Transverse colon (tissue), 4 donors: Measurements from ENCODE around the gene RMI1. TPM values are rescaled to one million over a fixed set of nuclear protein-coding genes. Genes with fewer than 3 reads are reported as not detected.

Experiments used
- DNase-seq: peaks from one replicate; pipeline ENCODE4 v3.0.0-alpha.2; 2019
- H3K27ac ChIP-seq, 4 donors: fragments of 200-600 bp; sonication (generic); 2 replicates each; pipeline ENCODE4 v1.5.1; 2016 to 2018; ENCODE audit warnings: inconsistent platforms in 4 of 4
- H3K27me3 ChIP-seq: fragments of 200-600 bp; sonication (generic); 2 replicates; pipeline ENCODE4 v1.5.1; 2017; ENCODE audit warnings: inconsistent platforms
- H3K36me3 ChIP-seq, 4 donors: fragments of 200-600 bp; sonication (generic); 2 replicates each; pipeline ENCODE4 v1.5.1; 2017 to 2019; ENCODE audit warnings: inconsistent platforms in 4 of 4
- H3K4me1 ChIP-seq, 4 donors: fragments of 200-600 bp; sonication (generic); 2 replicates each; pipeline ENCODE4 v1.5.1; 2017 to 2020; ENCODE audit warnings: inconsistent platforms in 4 of 4
- H3K4me3 ChIP-seq, 4 donors: fragments of 200-600 bp; sonication (generic); 1 replicate in 1 of 4; 2 replicates in 3 of 4; pipeline versions ENCODE4 v1.5.1 to v1.6.1; 2017 to 2019; ENCODE audit warnings: inconsistent platforms in 4 of 4
- H3K9me3 ChIP-seq, 2 donors: fragments of 200-600 bp; sonication (generic); 2 replicates each; pipeline ENCODE4 v1.5.1; 2017 to 2019; ENCODE audit warnings: inconsistent platforms in 2 of 2
- EP300 ChIP-seq: sonication (generic); formaldehyde crosslinking; IDR thresholded peaks from one replicate; pipeline ENCODE4 v1.6.1; 2017; ENCODE audit warnings: antibody characterized with exemption, low read depth
- POLR2A ChIP-seq: fragments of 450-650 bp; IDR thresholded peaks from one replicate; pipeline ENCODE4 v1.6.1; 2016; ENCODE audit warnings: antibody characterized with exemption, mild to moderate bottlenecking, moderate library complexity
- POLR2AphosphoS5 ChIP-seq, 3 donors: sonication (generic); formaldehyde crosslinking; IDR thresholded peaks; one replicate each; pipeline ENCODE4 v1.6.1; 2016; ENCODE audit warnings: antibody characterized with exemption in 3 of 3
- WGBS, 2 donors: methylation state at CpG; one replicate each; pipeline ENCODE4 v1.1.5; 2018; ENCODE audit warnings: low coverage in 1 of 2; 5-methylcytosine and 5-hydroxymethylcytosine counted together
- in situ Hi-C, 4 donors: fragments of 200-750 bp; cut with MboI; loops; one replicate each; pipeline versions ENCODE4 v1.15.0 to v1.15.1; 2017; ENCODE audit warnings: low sequenced_read_pairs in 3 of 4, low pct_ligation_motif_present in 1 of 4, low pct_unique_long_range_greater_than_20kb in 1 of 4
- intact Hi-C: fragments of 100-400 bp; cut with DNase I; formaldehyde crosslinking; loops from one replicate; pipeline ENCODE4 v1.15.1; 2023; ENCODE audit warnings: low total_unique reads
- total RNA-seq, 4 donors: library from RNA; depleted of rRNA; stranded (reverse); fragments of >200 nt; gene quantifications; one replicate each; pipeline ENCODE4 v1.1.0, GENCODE V29; 2016
- TF ChIP-seq, protein P1 (sequence below), 5 experiments: fragments of 200-600 bp in 3 of 5; fragments of 450-650 bp in 2 of 5; sonication (generic) in 3 of 5; IDR thresholded peaks; 1 replicate in 2 of 5; 2 replicates in 3 of 5; pipeline ENCODE4 v1.5.1; 2016 to 2017; ENCODE audit warnings: antibody characterized with exemption in 5 of 5, inconsistent platforms in 3 of 5, mild to moderate bottlenecking in 2 of 5, moderate library complexity in 1 of 5

RMI1 gene
- total RNA-seq, 4 donors from 2014 or later: 1.8 to 13.1 (median 9.1) TPM

- TF ChIP-seq POLR2A: no peak
- no peak for TF ChIP-seq POLR2AphosphoS5 (IDR thresholded peaks at IDR 0.05)
- no peak for TF ChIP-seq EP300
- TF ChIP-seq, protein P1, sequence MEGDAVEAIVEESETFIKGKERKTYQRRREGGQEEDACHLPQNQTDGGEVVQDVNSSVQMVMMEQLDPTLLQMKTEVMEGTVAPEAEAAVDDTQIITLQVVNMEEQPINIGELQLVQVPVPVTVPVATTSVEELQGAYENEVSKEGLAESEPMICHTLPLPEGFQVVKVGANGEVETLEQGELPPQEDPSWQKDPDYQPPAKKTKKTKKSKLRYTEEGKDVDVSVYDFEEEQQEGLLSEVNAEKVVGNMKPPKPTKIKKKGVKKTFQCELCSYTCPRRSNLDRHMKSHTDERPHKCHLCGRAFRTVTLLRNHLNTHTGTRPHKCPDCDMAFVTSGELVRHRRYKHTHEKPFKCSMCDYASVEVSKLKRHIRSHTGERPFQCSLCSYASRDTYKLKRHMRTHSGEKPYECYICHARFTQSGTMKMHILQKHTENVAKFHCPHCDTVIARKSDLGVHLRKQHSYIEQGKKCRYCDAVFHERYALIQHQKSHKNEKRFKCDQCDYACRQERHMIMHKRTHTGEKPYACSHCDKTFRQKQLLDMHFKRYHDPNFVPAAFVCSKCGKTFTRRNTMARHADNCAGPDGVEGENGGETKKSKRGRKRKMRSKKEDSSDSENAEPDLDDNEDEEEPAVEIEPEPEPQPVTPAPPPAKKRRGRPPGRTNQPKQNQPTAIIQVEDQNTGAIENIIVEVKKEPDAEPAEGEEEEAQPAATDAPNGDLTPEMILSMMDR (IDR thresholded peaks at IDR 0.05): no peak
- H3K4me1 ChIP-seq: peaks cover 0 to 15% (median 0%) of the 10 kb centered on the region in 4 donors
- no peaks in the 10 kb centered on the region for H3K27me3 ChIP-seq
- peaks cover 0 to 2% (median 0%) of the 10 kb centered on the region in 4 donors for H3K36me3 ChIP-seq
- in situ Hi-C loops (no loop called here), intact Hi-C loops (no loop called here)
- H3K9me3 ChIP-seq: no peaks in the 10 kb centered on the region
- H3K4me3 ChIP-seq: no peak overlapping the region
- no peak overlapping the region for H3K27ac ChIP-seq
- WGBS, 2 donors: 82 to 100% methylated on average over 2 to 4 of the region's 4 CpGs
- DNase-seq: no peak
Measured at GRCh38 chr9:83996126-83996525, 15.5 kb downstream of the RMI1 start.

- no peaks in the 10 kb centered on the region for H3K9me3 ChIP-seq
- in situ Hi-C loops: no loop called here
- no peak for DNase-seq
Measured at GRCh38 chr9:83999141-83999918, 18.7 kb downstream of the RMI1 start.

GRCh38 chr9:84000186-84000585 is 19.6 kb downstream of the RMI1 start:
- Histone ChIP-seq H3K4me3 (no peak overlapping the region), H3K27ac (no peak overlapping the region), H3K36me3 (peaks cover 0 to 8% (median 0%) of the 10 kb centered on the region in 4 donors), H3K4me1 (peaks cover 0 to 21% (median 0%) of the 10 kb centered on the region in 4 donors), H3K9me3 (no peaks in the 10 kb centered on the region), H3K27me3 (no peaks in the 10 kb centered on the region)
- no peak for DNase-seq
- 91 to 92% methylated on average over 3 of the region's 3 CpGs for WGBS, 2 donors
- in situ Hi-C loops (no loop called here), intact Hi-C loops (no loop called here)
- TF ChIP-seq POLR2AphosphoS5 (IDR thresholded peaks at IDR 0.05): no peak

More at GRCh38 chr9:83999141-83999918, 18.7 kb downstream of the RMI1 start:
- intact Hi-C loops: no loop called here
- TF ChIP-seq, protein P1 (IDR thresholded peaks at IDR 0.05): no peak
- no peak for TF ChIP-seq POLR2A
- no peak for TF ChIP-seq POLR2AphosphoS5 (IDR thresholded peaks at IDR 0.05)
- TF ChIP-seq EP300: no peak
- Histone ChIP-seq H3K27me3 (no peaks in the 10 kb centered on the region), H3K27ac (no peak overlapping the region), H3K4me1 (peaks cover 0 to 21% (median 0%) of the 10 kb centered on the region in 4 donors), H3K36me3 (peaks cover 0 to 8% (median 0%) of the 10 kb centered on the region in 4 donors), H3K4me3 (no peak overlapping the region)
- 53 to 65% methylated on average over 2 of the region's 2 CpGs for WGBS, 2 donors

GRCh38 chr9:84001621-84002020 is 21.0 kb downstream of the RMI1 start:
- WGBS, 2 donors: 83 to 88% methylated on average over 1 to 2 of the region's 2 CpGs
- intact Hi-C loops: no loop called here
- no peak overlapping the region for H3K4me3 ChIP-seq
- peaks cover 0 to 21% (median 0%) of the 10 kb centered on the region in 4 donors for H3K4me1 ChIP-seq
- H3K27me3 ChIP-seq: no peaks in the 10 kb centered on the region
- H3K36me3 ChIP-seq: peaks cover 0 to 8% (median 0%) of the 10 kb centered on the region in 4 donors
- no peak overlapping the region for H3K27ac ChIP-seq
- no peak for TF ChIP-seq POLR2AphosphoS5 (IDR thresholded peaks at IDR 0.05)
- TF ChIP-seq, protein P1 (IDR thresholded peaks at IDR 0.05): no peak
- DNase-seq: no peak
- in situ Hi-C loops: no loop called here
- H3K9me3 ChIP-seq: no peaks in the 10 kb centered on the region
